NCI-H460 (cell line): ENCODE measurements around the gene COA1. TPM values are rescaled to one million over a fixed set of nuclear protein-coding genes. Genes with fewer than 3 reads are reported as not detected.
"Not testable (repeated sequence)": the region's sequence is repeated elsewhere in the genome, so short reads cannot be mapped to it uniquely, and the experiment has no call there.

Source experiments
- DNase-seq: peaks from one replicate; pipeline ENCODE4 v3.0.0-alpha.2; 2016; ENCODE audit warnings: low read depth; ENCODE audit errors: extremely low read depth
- total RNA-seq: library from RNA; depleted of rRNA; stranded (reverse); fragments of >200 nt; shearing (Covaris generic); gene quantifications from 2 replicates; pipeline ENCODE4 v1.2.3, GENCODE V29; 2014

The COA1 gene
- total RNA-seq, 1 experiment from 2014 or later = 141 TPM

GRCh38 chr7:43693687-43694398 is 35.5 kb downstream of the COA1 start:
- no peak for DNase-seq

- no peak for DNase-seq
These were observed 36.5 kb downstream of the COA1 start for GRCh38 chr7:43692582-43693373.

GRCh38 chr7:43691611-43692010 is 37.7 kb downstream of the COA1 start:
- no peak for DNase-seq

- DNase-seq = no peak
These were observed 40.2 kb downstream of the COA1 start for GRCh38 chr7:43689115-43689514.

GRCh38 chr7:43687866-43688265 is 41.5 kb downstream of the COA1 start:
- not testable (repeated sequence) for DNase-seq

- no peak for DNase-seq
These were observed 42.3 kb downstream of the COA1 start for GRCh38 chr7:43686991-43687390.

- no peak for DNase-seq
These were observed 48.6 kb downstream of the COA1 start for GRCh38 chr7:43680736-43681135.

GRCh38 chr7:43679210-43680068 is 49.9 kb downstream of the COA1 start:
- DNase-seq = no peak

GRCh38 chr7:43678315-43678714 is 51.0 kb downstream of the COA1 start:
- no peak for DNase-seq

- no peak for DNase-seq
These were observed 51.5 kb downstream of the COA1 start for GRCh38 chr7:43677864-43678263.

- peak; percentile 82 for DNase-seq
These were observed 54.5 kb downstream of the COA1 start for GRCh38 chr7:43674559-43675436.

- not testable (repeated sequence) for DNase-seq
These were observed 55.9 kb downstream of the COA1 start for GRCh38 chr7:43673243-43673976.

- DNase-seq = no peak
These were observed 57.8 kb downstream of the COA1 start for GRCh38 chr7:43671521-43671920.

GRCh38 chr7:43669286-43670081 is 59.8 kb downstream of the COA1 start:
- no peak for DNase-seq

GRCh38 chr7:43668035-43668434 is 61.3 kb downstream of the COA1 start:
- no peak for DNase-seq

GRCh38 chr7:43666938-43667337 is 62.4 kb downstream of the COA1 start:
- DNase-seq = no peak

GRCh38 chr7:43664681-43665080 is 64.6 kb downstream of the COA1 start:
- DNase-seq = no peak

GRCh38 chr7:43660141-43660540 is 69.2 kb downstream of the COA1 start:
- no peak for DNase-seq

GRCh38 chr7:43659549-43659896 is 69.8 kb downstream of the COA1 start:
- no peak for DNase-seq
